CD4-positive, CD25-positive, alpha-beta regulatory T cell (primary cell): ENCODE measurements around the gene ABCC10. TPM values are rescaled to one million over a fixed set of nuclear protein-coding genes. Genes with fewer than 3 reads are reported as not detected.
"Not testable (repeated sequence)": the region's sequence is repeated elsewhere in the genome, so short reads cannot be mapped to it uniquely, and the experiment has no call there.

ENCODE experiments used
- ATAC-seq, 2 donors: fragments of 150-1000 bp; cut with Tn5 transposase; one replicate each; pipeline ENCODE4 v1.10.0; 2021; ENCODE audit warnings: low read depth in 2 of 2, moderate number of reproducible peaks in 2 of 2, moderate library complexity in 1 of 2
- DNase-seq, 3 donors: peaks; one replicate each; pipeline versions ENCODE4 v3.0.0 to v3.0.0-alpha.2; 2012 to 2022; ENCODE audit warnings: mixed read lengths in 1 of 3
- H3K27ac ChIP-seq: one replicate; pipeline ENCODE4 v1.7.0; 2013; ENCODE audit warnings: mild to moderate bottlenecking, low read length; ENCODE audit not compliant: insufficient read depth, poor library complexity, severe bottlenecking
- H3K27me3 ChIP-seq: one replicate; pipeline ENCODE4 v1.7.0; 2013; ENCODE audit warnings: low read length; ENCODE audit not compliant: control insufficient read depth, insufficient read depth
- H3K36me3 ChIP-seq: one replicate; pipeline ENCODE4 v1.7.0; 2013; ENCODE audit warnings: mild to moderate bottlenecking, low read length, moderate library complexity; ENCODE audit not compliant: control insufficient read depth, insufficient read depth
- H3K4me1 ChIP-seq: 2 replicates; pipeline ENCODE4 v1.7.0; 2013; ENCODE audit warnings: mild to moderate bottlenecking, low read length; ENCODE audit not compliant: insufficient read depth, control insufficient read depth, poor library complexity, severe bottlenecking
- H3K4me3 ChIP-seq: one replicate; pipeline ENCODE4 v1.7.0; 2013; ENCODE audit warnings: low read depth, mild to moderate bottlenecking, low read length, moderate library complexity
- H3K9me3 ChIP-seq, 2 experiments: 1 replicate in 1 of 2; 2 replicates in 1 of 2; pipeline ENCODE4 v1.7.0; 2013; ENCODE audit warnings: low read length in 2 of 2, mild to moderate bottlenecking in 1 of 2, moderate library complexity in 1 of 2; ENCODE audit not compliant: control insufficient read depth in 2 of 2
- H3K27ac Mint-ChIP-seq, 3 donors: one replicate each; pipeline ENCODE4 v1.8.0; 2020 to 2022; ENCODE audit warnings: mild to moderate bottlenecking in 3 of 3, mixed read lengths in 3 of 3, moderate library complexity in 2 of 3
- H3K27me3 Mint-ChIP-seq: one replicate; pipeline ENCODE4 v1.8.0; 2022; ENCODE audit warnings: mild to moderate bottlenecking, mixed read lengths
- H3K36me3 Mint-ChIP-seq: one replicate; pipeline ENCODE4 v1.8.0; 2020; ENCODE audit warnings: mixed read lengths
- H3K4me1 Mint-ChIP-seq, 4 donors: one replicate each; pipeline ENCODE4 v1.8.0; 2020 to 2022; ENCODE audit warnings: mixed read lengths in 4 of 4, mild to moderate bottlenecking in 1 of 4
- H3K4me3 Mint-ChIP-seq, 4 donors: one replicate each; pipeline ENCODE4 v1.8.0; 2020 to 2022; ENCODE audit warnings: mild to moderate bottlenecking in 4 of 4, mixed read lengths in 4 of 4, moderate library complexity in 3 of 4
- H3K9me3 Mint-ChIP-seq, 7 donors: one replicate each; pipeline ENCODE4 v1.8.0; 2020 to 2022; ENCODE audit warnings: mixed read lengths in 7 of 7, mild to moderate bottlenecking in 3 of 7, moderate library complexity in 2 of 7
- polyA plus RNA-seq, 4 donors: library from polyadenylated mRNA; unstranded; fragments of 300-500 nt; fragmentation: Illumina TruSeq; gene quantifications; one replicate each; pipeline ENCODE4 v1.2.3, GENCODE V29; 2021
- total RNA-seq: library from RNA; stranded (reverse); gene quantifications from one replicate; pipeline ENCODE4 v1.2.3, GENCODE V29; 2022

ABCC10 gene
- total RNA-seq (81.7 TPM), polyA plus RNA-seq (10 to 100 TPM; 17.9 to 23.3 (median 18.5) TPM)

DNA sequence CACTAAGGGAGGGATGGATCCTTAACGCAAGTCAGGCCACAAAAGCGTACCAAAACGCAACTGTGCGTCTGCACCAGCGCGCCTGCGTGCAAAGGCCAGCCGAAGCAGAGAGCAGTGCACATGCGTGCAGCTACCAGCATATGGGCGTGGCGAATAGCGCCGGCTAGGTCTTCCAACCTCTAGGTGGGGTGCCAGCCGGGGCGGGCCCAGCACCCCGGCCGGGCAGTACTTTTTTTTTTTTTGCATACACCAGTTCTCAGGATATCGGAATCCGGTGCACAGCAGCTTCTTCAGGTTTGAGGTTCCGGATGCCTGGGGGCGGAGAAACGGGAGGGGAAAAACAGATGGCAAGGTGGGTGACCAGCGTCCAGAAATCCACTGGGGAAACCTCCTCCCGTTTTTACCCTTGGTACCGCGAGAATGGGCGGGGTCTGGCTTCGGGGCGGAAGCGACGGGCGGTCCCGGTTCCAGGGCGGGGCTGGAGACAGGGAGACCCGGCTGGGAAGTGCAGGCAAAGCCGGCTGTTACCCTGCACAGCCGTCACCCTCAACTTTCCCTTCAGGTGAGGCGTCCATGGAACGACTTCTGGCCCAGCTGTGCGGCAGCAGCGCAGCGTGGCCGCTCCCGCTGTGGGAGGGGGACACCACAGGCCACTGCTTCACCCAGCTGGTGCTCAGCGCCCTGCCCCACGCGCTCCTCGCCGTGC lies at the start of gene ABCC10:
ABCC10 (plus strand) TSS at position 136 of the 706 bp plus-strand sequence; CDS start at position 574, 438 bp downstream.
- Mint-ChIP-seq H3K36me3 (no peaks in the 10 kb centered on the region), H3K9me3 (no peaks in the 10 kb centered on the region), H3K4me1 (peaks cover 13 to 36% (median 23%) of the 10 kb centered on the region in 4 donors), H3K27ac (peak within 1 kb of the TSS; percentile 93 to 99 (median 98)), H3K4me3 (peak within 1 kb of the TSS; percentile 97), H3K27me3 (peaks cover 4% of the 10 kb centered on the region)
- Histone ChIP-seq H3K36me3 (peaks cover 12% of the 10 kb centered on the region), H3K9me3 (no peaks in the 10 kb centered on the region), H3K27me3 (no peaks in the 10 kb centered on the region), H3K4me3 (peak within 1 kb of the TSS; percentile 87), H3K27ac (peak within 1 kb of the TSS; percentile 88), H3K4me1 (peaks cover 18% of the 10 kb centered on the region)
- ATAC-seq (peak; percentile 93), DNase-seq (peak; percentile 90 to 97 (median 95))

DNA sequence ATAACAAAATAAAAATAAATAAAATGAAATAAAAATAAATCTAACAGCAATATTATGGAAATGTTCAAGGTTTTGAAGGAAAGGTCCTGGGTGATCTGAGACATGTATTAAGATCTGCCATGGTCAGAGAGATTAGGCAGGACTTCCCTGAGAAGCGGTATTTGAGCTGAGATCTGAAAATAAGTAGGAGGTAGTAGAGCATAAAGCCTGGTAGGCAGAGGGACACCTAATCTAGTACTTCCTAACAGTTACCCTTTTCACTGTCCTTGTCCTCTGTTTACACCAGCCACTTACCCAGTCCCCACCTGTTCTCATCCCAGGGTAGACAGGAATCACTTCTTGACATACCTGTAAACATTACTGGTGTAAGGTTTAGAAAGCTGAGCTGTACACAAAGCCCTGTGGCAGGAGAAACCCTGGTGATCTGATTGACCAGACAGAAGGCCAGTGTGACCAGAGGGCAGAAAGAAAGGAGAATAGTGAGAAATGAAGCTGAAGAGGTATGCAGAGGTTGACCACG lies 49.6 kb upstream of the ABCC10 start:
- Histone ChIP-seq H3K27me3 (no peaks in the 10 kb centered on the region), H3K4me1 (peaks cover 16% of the 10 kb centered on the region), H3K27ac (no peak overlapping the region), H3K36me3 (no peaks in the 10 kb centered on the region), H3K9me3 (no peaks in the 10 kb centered on the region), H3K4me3 (no peak overlapping the region)
- H3K27ac Mint-ChIP-seq, result no peak overlapping the region
- peaks cover 0 to 1% (median 0%) of the 10 kb centered on the region in 7 donors for H3K9me3 Mint-ChIP-seq
- H3K27me3 Mint-ChIP-seq, result peaks cover 4% of the 10 kb centered on the region
- DNase-seq, result no peak
- H3K36me3 Mint-ChIP-seq, result no peaks in the 10 kb centered on the region
- ATAC-seq, result no peak
- peaks cover 7 to 44% (median 23%) of the 10 kb centered on the region in 4 donors for H3K4me1 Mint-ChIP-seq
- no peak overlapping the region for H3K4me3 Mint-ChIP-seq

GRCh38 chr6:43378631-43379030 lies 48.7 kb upstream of the ABCC10 start:
- Histone ChIP-seq H3K4me3 (no peak overlapping the region), H3K4me1 (peaks cover 25% of the 10 kb centered on the region), H3K27ac (no peak overlapping the region), H3K9me3 (no peaks in the 10 kb centered on the region), H3K36me3 (no peaks in the 10 kb centered on the region), H3K27me3 (no peaks in the 10 kb centered on the region)
- peak overlapping the region in 1 of 4 donors; percentile 8 for H3K4me3 Mint-ChIP-seq
- DNase-seq (no peak), ATAC-seq (no peak)
- H3K27ac Mint-ChIP-seq, result no peak overlapping the region
- H3K36me3 Mint-ChIP-seq, result no peaks in the 10 kb centered on the region
- peaks cover 4% of the 10 kb centered on the region for H3K27me3 Mint-ChIP-seq
- H3K4me1 Mint-ChIP-seq, result peaks cover 14 to 50% (median 30%) of the 10 kb centered on the region in 4 donors
- H3K9me3 Mint-ChIP-seq, result peaks cover 0 to 1% (median 0%) of the 10 kb centered on the region in 7 donors

- not testable (repeated sequence) for H3K27me3 ChIP-seq, H3K9me3 Mint-ChIP-seq, DNase-seq, H3K27ac ChIP-seq, H3K4me3 ChIP-seq, ATAC-seq, H3K36me3 Mint-ChIP-seq, H3K36me3 ChIP-seq, H3K9me3 ChIP-seq, H3K27me3 Mint-ChIP-seq
- H3K4me3 Mint-ChIP-seq, result peak overlapping the region in 1 of 4 donors; percentile 9
- H3K4me1 ChIP-seq, result peaks cover 42% of the 10 kb centered on the region
- peaks cover 21 to 72% (median 42%) of the 10 kb centered on the region in 4 donors for H3K4me1 Mint-ChIP-seq
- H3K27ac Mint-ChIP-seq, result peak overlapping the region in 2 of 3 donors; percentile 97
These were observed 46.5 kb upstream of the ABCC10 start for GRCh38 chr6:43380858-43381257.

DNA sequence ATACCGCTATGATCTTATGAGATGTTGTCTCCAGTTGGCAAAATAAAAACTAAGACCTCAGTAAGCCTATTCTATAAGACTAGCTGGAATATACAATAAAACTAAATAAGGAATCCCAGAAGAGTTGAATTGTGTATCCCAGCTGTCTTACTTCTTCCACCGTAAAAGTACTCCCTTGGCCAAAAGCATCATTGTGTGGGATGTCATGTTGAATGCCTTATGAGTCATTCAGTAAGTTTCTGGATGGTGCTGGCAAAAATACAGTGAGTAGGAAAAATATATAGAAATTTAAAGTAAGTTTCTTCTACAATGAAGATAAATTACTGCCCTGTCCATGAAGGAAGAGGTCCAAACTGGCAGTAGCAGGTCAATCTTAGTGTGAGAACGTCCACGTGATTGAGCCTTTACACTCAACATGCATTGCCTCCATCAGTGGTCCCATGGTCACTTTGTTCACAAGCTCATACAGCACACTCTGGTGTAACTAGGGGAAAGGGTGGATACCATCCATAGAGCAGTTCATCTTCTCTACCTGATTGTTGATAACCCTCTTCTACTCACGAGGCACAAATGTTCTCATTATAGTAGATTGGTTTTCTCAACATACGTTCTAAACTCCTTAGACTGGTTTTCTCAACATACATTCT lies 44.2 kb upstream of the ABCC10 start:
- Mint-ChIP-seq H3K4me3 (peak overlapping the region; percentile 57 to 81 (median 78)), H3K27ac (peak overlapping the region; percentile 60 to 97 (median 97)), H3K9me3 (peaks cover 0 to 5% (median 2%) of the 10 kb centered on the region in 7 donors), H3K36me3 (no peaks in the 10 kb centered on the region), H3K27me3 (peaks cover 4% of the 10 kb centered on the region), H3K4me1 (peaks cover 28 to 72% (median 53%) of the 10 kb centered on the region in 4 donors)
- Histone ChIP-seq H3K9me3 (no peaks in the 10 kb centered on the region), H3K27me3 (no peaks in the 10 kb centered on the region), H3K4me1 (peaks cover 47% of the 10 kb centered on the region), H3K4me3 (peak overlapping the region; percentile 68), H3K36me3 (no peaks in the 10 kb centered on the region), H3K27ac (peak overlapping the region; percentile 96)
- DNase-seq, result peak in 1 of 3 donors; percentile 14
- ATAC-seq, result peak in 1 of 2 donors; percentile 3

- peak overlapping the region in 2 of 3 donors; percentile 79 to 97 for H3K27ac Mint-ChIP-seq
- DNase-seq, result peak in 2 of 3 donors; percentile 50 to 51
These were observed 40.8 kb upstream of the ABCC10 start for GRCh38 chr6:43386492-43386891.

GRCh38 chr6:43389730-43390295 lies 37.5 kb upstream of the ABCC10 start:
- Histone ChIP-seq H3K27me3 (no peaks in the 10 kb centered on the region), H3K4me1 (peaks cover 33% of the 10 kb centered on the region), H3K27ac (no peak overlapping the region), H3K4me3 (no peak overlapping the region), H3K9me3 (no peaks in the 10 kb centered on the region), H3K36me3 (no peaks in the 10 kb centered on the region)
- Mint-ChIP-seq H3K36me3 (no peaks in the 10 kb centered on the region), H3K4me3 (no peak overlapping the region), H3K27ac (peak overlapping the region in 1 of 3 donors; percentile 18), H3K27me3 (peaks cover 8% of the 10 kb centered on the region), H3K4me1 (peaks cover 19 to 65% (median 42%) of the 10 kb centered on the region in 4 donors), H3K9me3 (peaks cover 0 to 5% (median 2%) of the 10 kb centered on the region in 7 donors)
- ATAC-seq (no peak), DNase-seq (no peak)

More at GRCh38 chr6:43386492-43386891, 40.8 kb upstream of the ABCC10 start:
- no peak overlapping the region for H3K4me3 ChIP-seq
- peaks cover 21 to 77% (median 54%) of the 10 kb centered on the region in 4 donors for H3K4me1 Mint-ChIP-seq
- peaks cover 0 to 5% (median 2%) of the 10 kb centered on the region in 7 donors for H3K9me3 Mint-ChIP-seq
- no peak for ATAC-seq
- peaks cover 62% of the 10 kb centered on the region for H3K4me1 ChIP-seq
- H3K36me3 ChIP-seq, result no peaks in the 10 kb centered on the region
- H3K27me3 ChIP-seq, result no peaks in the 10 kb centered on the region
- H3K9me3 ChIP-seq, result no peaks in the 10 kb centered on the region
- peak overlapping the region; percentile 26 to 64 (median 48) for H3K4me3 Mint-ChIP-seq
- H3K36me3 Mint-ChIP-seq, result no peaks in the 10 kb centered on the region
- H3K27me3 Mint-ChIP-seq, result peaks cover 8% of the 10 kb centered on the region
- H3K27ac ChIP-seq, result no peak overlapping the region
